GM23248 (cell line): ENCODE results near the gene INPP5A.

ENCODE experiments used
- EZH2 ChIP-seq: fragments of 200-600 bp; sonication (generic); IDR thresholded peaks from 2 replicates; pipeline ENCODE4 v1.6.1; 2018; ENCODE audit warnings: antibody characterized with exemption, mild to moderate bottlenecking; ENCODE audit not compliant: insufficient read depth, poor library complexity, severe bottlenecking
- EZH2phosphoT487 ChIP-seq: fragments of 200-600 bp; sonication (generic); IDR thresholded peaks from 2 replicates; pipeline ENCODE4 v1.6.1; 2018; ENCODE audit warnings: antibody characterized with exemption, moderate library complexity, mild to moderate bottlenecking, low read depth; ENCODE audit not compliant: insufficient read depth

GRCh38 chr10:132671228-132672154 lies 133.9 kb downstream of the INPP5A start:
- TF ChIP-seq EZH2 (no peak), EZH2phosphoT487 (no peak)
